CD14-positive monocyte (primary cell): ENCODE measurements around the gene SLC38A9. TPM values are rescaled to one million over a fixed set of nuclear protein-coding genes. Genes with fewer than 3 reads are reported as not detected.

Experiments used
- DNase-seq, 3 donors: peaks; one replicate each; pipeline ENCODE4 v3.0.0-alpha.2; 2011 to 2022
- H2AFZ ChIP-seq: 2 replicates; pipeline ENCODE4 v1.6.0; 2012; ENCODE audit warnings: mild to moderate bottlenecking, low read depth, low read length, inconsistent platforms; ENCODE audit not compliant: insufficient read depth, poor library complexity, severe bottlenecking
- H3K27ac ChIP-seq, 2 donors: 1 replicate in 1 of 2; 2 replicates in 1 of 2; pipeline ENCODE4 v1.5.1; 2012 to 2013; ENCODE audit warnings: low read length in 2 of 2, control low read depth in 1 of 2, inconsistent platforms in 1 of 2, low read depth in 1 of 2, mild to moderate bottlenecking in 1 of 2
- H3K27me3 ChIP-seq, 2 donors: one replicate each; pipeline versions ENCODE4 v1.6.0 to v1.6.1; 2011 to 2013; ENCODE audit warnings: low read length in 2 of 2; ENCODE audit not compliant: control insufficient read depth in 2 of 2, insufficient read depth in 2 of 2
- H3K36me3 ChIP-seq, 2 donors: replicated peaks in 1 of 2; 1 replicate in 1 of 2; 2 replicates in 1 of 2; pipeline versions ENCODE4 v1.5.1 to v1.6.1; 2012 to 2013; ENCODE audit warnings: low read length in 2 of 2, control low read depth in 1 of 2, inconsistent platforms in 1 of 2, mild to moderate bottlenecking in 1 of 2; ENCODE audit not compliant: insufficient read depth in 2 of 2, control insufficient read depth in 1 of 2
- H3K4me1 ChIP-seq, 2 donors: 1 replicate in 1 of 2; 2 replicates in 1 of 2; pipeline versions ENCODE4 v1.5.1 to v1.6.1; 2012 to 2013; ENCODE audit warnings: low read length in 2 of 2, control low read depth in 1 of 2, inconsistent platforms in 1 of 2, mild to moderate bottlenecking in 1 of 2, moderate library complexity in 1 of 2; ENCODE audit not compliant: insufficient read depth in 2 of 2, control insufficient read depth in 1 of 2
- H3K4me2 ChIP-seq: replicated peaks from 2 replicates; pipeline ENCODE3; 2012; ENCODE audit warnings: low read length, moderate library complexity, mild to moderate bottlenecking; ENCODE audit not compliant: poor library complexity, severe bottlenecking; ENCODE audit errors: extremely low read depth
- H3K4me3 ChIP-seq, 3 experiments: fragments of 200-600 bp in 1 of 3; sonication (generic) in 1 of 3; replicated peaks in 1 of 3; 1 replicate in 2 of 3; 2 replicates in 1 of 3; pipeline ENCODE4 v1.5.1; 2011 to 2013; ENCODE audit warnings: low read length in 3 of 3, mild to moderate bottlenecking in 3 of 3, control low read depth in 2 of 3, low read depth in 2 of 3, inconsistent platforms in 1 of 3, moderate library complexity in 1 of 3
- H3K79me2 ChIP-seq: 2 replicates; pipeline ENCODE4 v1.6.0; 2012; ENCODE audit warnings: mild to moderate bottlenecking, control low read depth, inconsistent platforms, low read length, moderate library complexity; ENCODE audit not compliant: insufficient read depth
- H3K9ac ChIP-seq: 2 replicates; pipeline ENCODE4 v1.6.0; 2017; ENCODE audit warnings: low read length, mild to moderate bottlenecking; ENCODE audit not compliant: insufficient read depth, poor library complexity, severe bottlenecking
- H3K9me3 ChIP-seq, 2 donors: replicated peaks in 1 of 2; 1 replicate in 1 of 2; 2 replicates in 1 of 2; pipeline versions ENCODE4 v1.5.1 to v1.6.1; 2012 to 2013; ENCODE audit warnings: low read length in 2 of 2, control low read depth in 1 of 2; ENCODE audit not compliant: control insufficient read depth in 1 of 2, insufficient read depth in 1 of 2
- H4K20me1 ChIP-seq: 2 replicates; pipeline ENCODE4 v1.6.0; 2012; ENCODE audit warnings: mild to moderate bottlenecking, low read length, control low read depth, moderate library complexity; ENCODE audit not compliant: insufficient read depth
- H3K27ac Mint-ChIP-seq, 7 donors: one replicate each; pipeline ENCODE4 v1.8.0; 2020; ENCODE audit warnings: mild to moderate bottlenecking in 7 of 7, mixed read lengths in 7 of 7, moderate library complexity in 6 of 7, inconsistent platforms in 2 of 7
- H3K27me3 Mint-ChIP-seq, 3 donors: one replicate each; pipeline ENCODE4 v1.8.0; 2021 to 2022; ENCODE audit warnings: low read depth in 3 of 3, mild to moderate bottlenecking in 3 of 3, mixed read lengths in 3 of 3, moderate library complexity in 3 of 3, inconsistent platforms in 1 of 3
- H3K36me3 Mint-ChIP-seq, 2 donors: one replicate each; pipeline ENCODE4 v1.8.0; 2020; ENCODE audit warnings: mixed read lengths in 2 of 2, inconsistent platforms in 1 of 2, mild to moderate bottlenecking in 1 of 2
- H3K4me1 Mint-ChIP-seq: one replicate; pipeline ENCODE4 v1.8.0; 2020; ENCODE audit warnings: mild to moderate bottlenecking, mixed read lengths
- H3K4me3 Mint-ChIP-seq, 2 donors: one replicate each; pipeline ENCODE4 v1.8.0; 2020; ENCODE audit warnings: mild to moderate bottlenecking in 2 of 2, mixed read lengths in 2 of 2, moderate library complexity in 1 of 2
- H3K9me3 Mint-ChIP-seq, 7 donors: one replicate each; pipeline ENCODE4 v1.8.0; 2020 to 2022; ENCODE audit warnings: mixed read lengths in 7 of 7, mild to moderate bottlenecking in 6 of 7, moderate library complexity in 6 of 7, inconsistent platforms in 2 of 7
- WGBS: methylation state at CpG from one replicate; pipeline ENCODE4 v1.1.5; 2013; ENCODE audit warnings: missing lambda C conversion rate; ENCODE audit not compliant: insufficient coverage; 5-methylcytosine and 5-hydroxymethylcytosine counted together
- intact Hi-C, 2 donors: fragments of 100-400 bp; cut with micrococcal nuclease; formaldehyde crosslinking; loops; one replicate each; pipeline versions ENCODE4 v1.15.0 to v1.15.1; 2023
- polyA plus RNA-seq, 3 donors: library from polyadenylated mRNA; depleted of rRNA in 1 of 3; unstranded in 2 of 3; stranded (reverse) in 1 of 3; fragments of 300-500 nt in 2 of 3; fragments of >200 nt in 1 of 3; fragmentation: Illumina TruSeq in 2 of 3; gene quantifications; 1 replicate in 2 of 3; 2 replicates in 1 of 3; pipeline ENCODE4 v1.2.3, GENCODE V29; 2012 to 2021
- TF ChIP-seq, protein P1 (sequence below): fragments of 200-600 bp; IDR thresholded peaks from one replicate; pipeline ENCODE4 v1.8.0; 2022; ENCODE audit warnings: antibody characterized with exemption, mild to moderate bottlenecking

The SLC38A9 gene
- polyA plus RNA-seq, 3 donors, result 10.7 to 15.2 (median 14.1) TPM

- H3K9me3 ChIP-seq, result no peaks in the 10 kb centered on the region
- intact Hi-C loops, result no loop called here
- H3K27me3 ChIP-seq, result no peaks in the 10 kb centered on the region
- Mint-ChIP-seq H3K36me3 (peaks cover 24 to 35% of the 10 kb centered on the region in 2 donors), H3K27me3 (no peaks in the 10 kb centered on the region), H3K4me3 (no peak overlapping the region), H3K4me1 (no peaks in the 10 kb centered on the region), H3K27ac (no peak overlapping the region), H3K9me3 (no peaks in the 10 kb centered on the region)
- H3K4me2 ChIP-seq, result no peak overlapping the region
- no CpG with 5 or more reads among the region's 1 CpG for WGBS
- no peak overlapping the region for H3K9ac ChIP-seq
- no peak overlapping the region for H2AFZ ChIP-seq
- H3K36me3 ChIP-seq, result peaks cover 0 to 23% of the 10 kb centered on the region in 2 donors
- DNase-seq, result no peak
- no peak overlapping the region for H3K4me3 ChIP-seq
- TF ChIP-seq, protein P1, sequence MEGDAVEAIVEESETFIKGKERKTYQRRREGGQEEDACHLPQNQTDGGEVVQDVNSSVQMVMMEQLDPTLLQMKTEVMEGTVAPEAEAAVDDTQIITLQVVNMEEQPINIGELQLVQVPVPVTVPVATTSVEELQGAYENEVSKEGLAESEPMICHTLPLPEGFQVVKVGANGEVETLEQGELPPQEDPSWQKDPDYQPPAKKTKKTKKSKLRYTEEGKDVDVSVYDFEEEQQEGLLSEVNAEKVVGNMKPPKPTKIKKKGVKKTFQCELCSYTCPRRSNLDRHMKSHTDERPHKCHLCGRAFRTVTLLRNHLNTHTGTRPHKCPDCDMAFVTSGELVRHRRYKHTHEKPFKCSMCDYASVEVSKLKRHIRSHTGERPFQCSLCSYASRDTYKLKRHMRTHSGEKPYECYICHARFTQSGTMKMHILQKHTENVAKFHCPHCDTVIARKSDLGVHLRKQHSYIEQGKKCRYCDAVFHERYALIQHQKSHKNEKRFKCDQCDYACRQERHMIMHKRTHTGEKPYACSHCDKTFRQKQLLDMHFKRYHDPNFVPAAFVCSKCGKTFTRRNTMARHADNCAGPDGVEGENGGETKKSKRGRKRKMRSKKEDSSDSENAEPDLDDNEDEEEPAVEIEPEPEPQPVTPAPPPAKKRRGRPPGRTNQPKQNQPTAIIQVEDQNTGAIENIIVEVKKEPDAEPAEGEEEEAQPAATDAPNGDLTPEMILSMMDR, result no peak
- H3K4me1 ChIP-seq, result no peaks in the 10 kb centered on the region
- H3K79me2 ChIP-seq, result no peaks in the 10 kb centered on the region
- H3K27ac ChIP-seq, result no peak overlapping the region
- no peaks in the 10 kb centered on the region for H4K20me1 ChIP-seq
Observed at GRCh38 chr5:55682071-55682470, 30.1 kb downstream of the SLC38A9 start.

DNA sequence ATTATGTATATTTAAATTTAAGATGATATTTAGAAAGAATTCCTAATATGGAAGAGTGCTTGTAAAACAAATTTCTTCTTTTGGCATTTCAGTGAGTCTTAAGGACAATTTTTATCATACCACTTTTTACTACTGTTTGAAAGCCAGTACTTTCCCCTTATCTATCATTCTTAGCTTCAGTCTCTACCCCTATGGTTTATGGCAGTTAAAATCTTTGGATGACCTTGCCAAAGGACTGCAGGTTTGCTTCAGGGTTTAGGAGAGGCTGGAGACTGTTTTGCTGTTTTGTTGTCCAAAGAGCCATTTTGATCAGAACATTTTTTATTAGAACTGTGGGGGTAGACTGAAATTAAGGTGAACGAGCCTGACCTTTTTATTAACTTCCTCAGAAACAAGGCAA, 30.8 kb downstream of the SLC38A9 start:
- H3K36me3 ChIP-seq, result peaks cover 0 to 23% of the 10 kb centered on the region in 2 donors
- no peaks in the 10 kb centered on the region for H3K79me2 ChIP-seq
- H3K27me3 ChIP-seq, result no peaks in the 10 kb centered on the region
- no peaks in the 10 kb centered on the region for H4K20me1 ChIP-seq
- Mint-ChIP-seq H3K27ac (no peak overlapping the region), H3K4me3 (no peak overlapping the region), H3K9me3 (no peaks in the 10 kb centered on the region), H3K27me3 (no peaks in the 10 kb centered on the region), H3K4me1 (no peaks in the 10 kb centered on the region), H3K36me3 (peaks cover 16 to 31% of the 10 kb centered on the region in 2 donors)
- H3K4me2 ChIP-seq, result no peak overlapping the region
- H3K4me3 ChIP-seq, result no peak overlapping the region
- TF ChIP-seq, protein P1, result no peak
- no peak overlapping the region for H2AFZ ChIP-seq
- H3K9me3 ChIP-seq, result no peaks in the 10 kb centered on the region
- intact Hi-C loops, result no loop called here
- no CpG with 5 or more reads among the region's 1 CpG for WGBS
- no peak overlapping the region for H3K27ac ChIP-seq
- DNase-seq, result no peak
- no peaks in the 10 kb centered on the region for H3K4me1 ChIP-seq
- H3K9ac ChIP-seq, result no peak overlapping the region
